PC-3 (cell line): Measurements from ENCODE around the gene RAB4B. TPM values are rescaled to one million over a fixed set of nuclear protein-coding genes. Genes with fewer than 3 reads are reported as not detected.
"Not testable (repeated sequence)": the region's sequence is repeated elsewhere in the genome, so short reads cannot be mapped to it uniquely, and the experiment has no call there.

Experiments used
- ATAC-seq: fragments of 200-7000 bp; cut with Tn5 transposase; 2 replicates; pipeline ENCODE4 v1.9.1; 2020; ENCODE audit warnings: mild to moderate bottlenecking, moderate library complexity
- BruUV-seq: library from RNA; stranded (reverse); fragments of 400-500 nt; replicated peaks from 2 replicates; lab custom pipeline; 2021; lab: Mats Ljungman, UMichigan
- CTCF ChIA-PET: fragments of 300-600 bp; sonication (Branson Sonifier 250); formaldehyde crosslinking; loops from one replicate; lab custom pipeline; 2022; ENCODE audit warnings: antibody characterized with exemption; lab: Charles Lee
- POLR2A ChIA-PET: fragments of 300-600 bp; sonication (Branson Sonifier 250); formaldehyde crosslinking; loops from one replicate; lab custom pipeline; 2022; ENCODE audit warnings: antibody characterized with exemption; ENCODE audit not compliant: unreplicated experiment; lab: Charles Lee
- DNase-seq: peaks from one replicate; pipeline ENCODE4 v3.0.0-alpha.2; 2015
- H2AFZ ChIP-seq: fragments of 300-600 bp; sonication (generic); 2 replicates; pipeline ENCODE4 v1.6.0; 2016; ENCODE audit warnings: antibody characterized with exemption, low read length
- H3F3A ChIP-seq: fragments of 300-600 bp; sonication (generic); one replicate; pipeline ENCODE4 v1.6.0; 2017; ENCODE audit warnings: antibody characterized with exemption, low read length, control low read depth, mild to moderate bottlenecking; ENCODE audit not compliant: unreplicated experiment
- H3K27ac ChIP-seq: fragments of 300-600 bp; sonication (generic); 2 replicates; pipeline ENCODE4 v1.5.1; 2016; ENCODE audit warnings: mild to moderate bottlenecking, low read length
- H3K27me3 ChIP-seq: fragments of 300-600 bp; sonication (generic); 2 replicates; pipeline ENCODE4 v1.6.1; 2016; ENCODE audit warnings: low read length, mixed read lengths
- H3K36me3 ChIP-seq: fragments of 300-600 bp; sonication (generic); 2 replicates; pipeline ENCODE4 v1.6.1; 2016; ENCODE audit warnings: low read depth, mixed run types, low read length, mixed read lengths
- H3K4me1 ChIP-seq: fragments of 300-600 bp; sonication (generic); 2 replicates; pipeline ENCODE4 v1.5.1; 2016; ENCODE audit warnings: low read length; ENCODE audit not compliant: insufficient read depth
- H3K4me2 ChIP-seq: fragments of 300-600 bp; sonication (generic); 2 replicates; pipeline ENCODE4 v1.6.0; 2016; ENCODE audit warnings: low read length
- H3K4me3 ChIP-seq: fragments of 300-600 bp; sonication (generic); 2 replicates; pipeline ENCODE4 v1.5.1; 2016; ENCODE audit warnings: mild to moderate bottlenecking, low read length, mixed read lengths
- H3K79me2 ChIP-seq: fragments of 300-600 bp; sonication (generic); 2 replicates; pipeline ENCODE4 v1.6.1; 2017; ENCODE audit warnings: low read length, mixed read lengths
- H3K9ac ChIP-seq: fragments of 300-600 bp; sonication (generic); 2 replicates; pipeline ENCODE4 v1.6.0; 2016; ENCODE audit warnings: mild to moderate bottlenecking, low read length
- H3K9me2 ChIP-seq: fragments of 300-600 bp; sonication (generic); replicated peaks from 2 replicates; pipeline ENCODE4 v1.6.1; 2016; ENCODE audit warnings: mixed run types, low read length, mixed read lengths
- H3K9me3 ChIP-seq: fragments of 300-600 bp; sonication (generic); 2 replicates; pipeline ENCODE4 v1.6.1; 2016; ENCODE audit warnings: low read length, mixed read lengths
- H4K20me1 ChIP-seq: fragments of 300-600 bp; sonication (generic); 2 replicates; pipeline ENCODE4 v1.6.1; 2016; ENCODE audit warnings: low read length, mixed read lengths
- CTCF ChIP-seq: fragments of 300-600 bp; sonication (generic); conservative IDR thresholded peaks from 2 replicates; pipeline ENCODE4 v1.5.1; 2017; ENCODE audit warnings: antibody characterized with exemption, low read depth, mild to moderate bottlenecking, low read length
- EZH2 ChIP-seq: fragments of 300-600 bp; sonication (generic); IDR thresholded peaks from one replicate; pipeline ENCODE4 v1.6.1; 2017; ENCODE audit warnings: antibody characterized with exemption, mild to moderate bottlenecking, low read length; ENCODE audit not compliant: unreplicated experiment
- EZH2phosphoT487 ChIP-seq: fragments of 300-600 bp; sonication (generic); IDR thresholded peaks from 2 replicates; pipeline ENCODE4 v1.6.1; 2018; ENCODE audit warnings: mild to moderate bottlenecking, antibody characterized with exemption, low read length, borderline replicate concordance
- intact Hi-C: fragments of 100-400 bp; cut with micrococcal nuclease; formaldehyde crosslinking; loops from 2 replicates; pipeline ENCODE4 v1.9.0; 2023
- total RNA-seq: library from RNA; depleted of rRNA; stranded (reverse); fragments of >200 nt; gene quantifications from 2 replicates; pipeline ENCODE4 v1.2.3, GENCODE V29; 2014

RAB4B gene
- total RNA-seq, 1 experiment from 2014 or later, result 7.4 TPM

GRCh38 chr19:40833728-40834533 lies 55.9 kb downstream of the RAB4B start:
- CTCF ChIA-PET, result interaction anchor here (0.6 kb wide), 1 partner anchor 189 kb away, joined by 5 read pairs; no protein-coding TSS in a partner anchor
- H3K36me3 ChIP-seq, H4K20me1 ChIP-seq, H3K4me2 ChIP-seq, H3K4me3 ChIP-seq, H3K27me3 ChIP-seq, H2AFZ ChIP-seq, H3K27ac ChIP-seq, H3F3A ChIP-seq, H3K79me2 ChIP-seq, DNase-seq, H3K9ac ChIP-seq, H3K9me2 ChIP-seq, H3K4me1 ChIP-seq, BruUV-seq, ATAC-seq, H3K9me3 ChIP-seq: not testable (repeated sequence)
- intact Hi-C loops, result loop anchor here (5.0 kb wide), 1 partner anchor 88 kb away; no protein-coding TSS in a partner anchor
- POLR2A ChIA-PET, result interaction anchor here (0.6 kb wide), 1 partner anchor 26 kb away, joined by 4 read pairs; no protein-coding TSS in a partner anchor

- no peak overlapping the region for H3K9ac ChIP-seq
- H2AFZ ChIP-seq, result no peak overlapping the region
- ChIA-PET CTCF (no interaction called here), POLR2A (no interaction called here)
- no peaks in the 10 kb centered on the region for H3K36me3 ChIP-seq
- intact Hi-C loops, result no loop called here
- no peak overlapping the region for H3K4me3 ChIP-seq
- no peak overlapping the region for H3K27ac ChIP-seq
- no peak for DNase-seq
- H3K9me2 ChIP-seq, result no peaks in the 10 kb centered on the region
- H3K27me3 ChIP-seq, result no peaks in the 10 kb centered on the region
- no peak for ATAC-seq
- no TSS peak for BruUV-seq
- H3K79me2 ChIP-seq, result no peaks in the 10 kb centered on the region
- H3K4me1 ChIP-seq, result no peaks in the 10 kb centered on the region
- TF ChIP-seq EZH2phosphoT487 (no peak), CTCF (no peak), EZH2 (no peak)
- no peak overlapping the region for H3K4me2 ChIP-seq
- no peaks in the 10 kb centered on the region for H3F3A ChIP-seq
- no peaks in the 10 kb centered on the region for H4K20me1 ChIP-seq
- no peaks in the 10 kb centered on the region for H3K9me3 ChIP-seq
These were observed 58.8 kb downstream of the RAB4B start for GRCh38 chr19:40836754-40837429.

GRCh38 chr19:40838477-40838876 lies 60.4 kb downstream of the RAB4B start:
- H3K27ac ChIP-seq, H4K20me1 ChIP-seq, H3K36me3 ChIP-seq, H3F3A ChIP-seq, H3K27me3 ChIP-seq, H2AFZ ChIP-seq, H3K9ac ChIP-seq, H3K9me2 ChIP-seq, H3K4me2 ChIP-seq, H3K4me1 ChIP-seq, H3K4me3 ChIP-seq, H3K9me3 ChIP-seq, CTCF ChIA-PET, intact Hi-C loops, POLR2A ChIA-PET, BruUV-seq, ATAC-seq, H3K79me2 ChIP-seq: not testable (repeated sequence)
- DNase-seq, result peak; percentile 4

- H4K20me1 ChIP-seq, H3K9me2 ChIP-seq, H3K36me3 ChIP-seq, H3F3A ChIP-seq, DNase-seq, H3K4me2 ChIP-seq, H3K9ac ChIP-seq, H3K27ac ChIP-seq, H3K9me3 ChIP-seq, BruUV-seq, POLR2A ChIA-PET, H3K4me1 ChIP-seq, H3K27me3 ChIP-seq, CTCF ChIA-PET, intact Hi-C loops, H2AFZ ChIP-seq, H3K4me3 ChIP-seq, ATAC-seq, H3K79me2 ChIP-seq: not testable (repeated sequence)
These were observed 64.0 kb downstream of the RAB4B start for GRCh38 chr19:40842012-40842411.

GRCh38 chr19:40842997-40843652 lies 65.1 kb downstream of the RAB4B start:
- intact Hi-C loops, BruUV-seq, POLR2A ChIA-PET, H3K9me2 ChIP-seq, H3K27ac ChIP-seq, H3K4me1 ChIP-seq, H3F3A ChIP-seq, H3K4me2 ChIP-seq, H3K4me3 ChIP-seq, H3K9me3 ChIP-seq, DNase-seq, H3K79me2 ChIP-seq, H3K36me3 ChIP-seq, H4K20me1 ChIP-seq, H3K27me3 ChIP-seq, H3K9ac ChIP-seq, ATAC-seq, H2AFZ ChIP-seq, CTCF ChIA-PET: not testable (repeated sequence)
